ENCODE data around the gene PDE4A.
A peak's percentile ranks its signal among the peaks of the same experiment; 100 is the strongest.
"Not testable (repeated sequence)": the region's sequence is repeated elsewhere in the genome, so short reads cannot be mapped to it uniquely, and the experiment has no call there.

The PDE4A gene

GRCh38 chr19:10420444-10421239 is at the start of gene PDE4A:
PDE4A (plus strand) TSS chr19:10420538; CDS start chr19:10420765, 227 bp downstream.
- DNase-seq (ENCODE audit: low read depth): no peak

GRCh38 chr19:10372690-10373089 is 47.6 kb upstream of the PDE4A start:
- no peak for DNase-seq (ENCODE audit: low read depth)

- DNase-seq (ENCODE audit: low read depth): no peak
These were observed 45.4 kb upstream of the PDE4A start for GRCh38 chr19:10374931-10375330.

GRCh38 chr19:10377140-10377640 is 43.1 kb upstream of the PDE4A start:
- DNase-seq (ENCODE audit: low read depth): not testable (repeated sequence)

GRCh38 chr19:10378124-10378523 is 42.2 kb upstream of the PDE4A start:
- DNase-seq (ENCODE audit: low read depth): no peak

GRCh38 chr19:10379880-10380312 is 40.4 kb upstream of the PDE4A start:
- no peak for DNase-seq (ENCODE audit: low read depth)

GRCh38 chr19:10380313-10381102 is 39.8 kb upstream of the PDE4A start, which contains the start of gene TYK2:
TYK2 (minus strand) TSS chr19:10380572; CDS start chr19:10378406, 2,166 bp downstream.
- peak; percentile 94 for DNase-seq (ENCODE audit: low read depth)

- not testable (repeated sequence) for DNase-seq (ENCODE audit: low read depth)
These were observed 37.2 kb upstream of the PDE4A start for GRCh38 chr19:10383223-10383499.

GRCh38 chr19:10384580-10384979 is 35.8 kb upstream of the PDE4A start:
- no peak for DNase-seq (ENCODE audit: low read depth)

- peak; percentile 76 for DNase-seq (ENCODE audit: low read depth)
These were observed 31.4 kb upstream of the PDE4A start for GRCh38 chr19:10388957-10389356.

- no peak for DNase-seq (ENCODE audit: low read depth)
These were observed 30.5 kb upstream of the PDE4A start for GRCh38 chr19:10389863-10390262.

- no peak for DNase-seq (ENCODE audit: low read depth)
These were observed 29.6 kb upstream of the PDE4A start for GRCh38 chr19:10390652-10391286.

GRCh38 chr19:10392120-10392519 is 28.2 kb upstream of the PDE4A start:
- DNase-seq (ENCODE audit: low read depth): no peak

- DNase-seq (ENCODE audit: low read depth): no peak
These were observed 27.2 kb upstream of the PDE4A start for GRCh38 chr19:10393137-10393536.

GRCh38 chr19:10395003-10395402 is 25.3 kb upstream of the PDE4A start:
- DNase-seq (ENCODE audit: low read depth): no peak

- DNase-seq (ENCODE audit: low read depth): no peak
These were observed 24.9 kb upstream of the PDE4A start for GRCh38 chr19:10395436-10395835.

- no peak for DNase-seq (ENCODE audit: low read depth)
These were observed 24.4 kb upstream of the PDE4A start for GRCh38 chr19:10395917-10396316.

- no peak for DNase-seq (ENCODE audit: low read depth)
These were observed 21.5 kb upstream of the PDE4A start for GRCh38 chr19:10398819-10399218.

GRCh38 chr19:10399340-10399739 is 21.0 kb upstream of the PDE4A start:
- not testable (repeated sequence) for DNase-seq (ENCODE audit: low read depth)

- no peak for DNase-seq (ENCODE audit: low read depth)
These were observed 20.5 kb upstream of the PDE4A start for GRCh38 chr19:10399878-10400277.

GRCh38 chr19:10402441-10403038 is 17.8 kb upstream of the PDE4A start:
- no peak for DNase-seq (ENCODE audit: low read depth)

Data from stimulated activated CD8-positive, alpha-beta memory T cell treated with anti-CD3 and anti-CD28 coated beads, Interleukin-7, amount 100 ng/mL, for 24 hours (primary cell).